ENCODE results near the gene DGKE.

DNA sequence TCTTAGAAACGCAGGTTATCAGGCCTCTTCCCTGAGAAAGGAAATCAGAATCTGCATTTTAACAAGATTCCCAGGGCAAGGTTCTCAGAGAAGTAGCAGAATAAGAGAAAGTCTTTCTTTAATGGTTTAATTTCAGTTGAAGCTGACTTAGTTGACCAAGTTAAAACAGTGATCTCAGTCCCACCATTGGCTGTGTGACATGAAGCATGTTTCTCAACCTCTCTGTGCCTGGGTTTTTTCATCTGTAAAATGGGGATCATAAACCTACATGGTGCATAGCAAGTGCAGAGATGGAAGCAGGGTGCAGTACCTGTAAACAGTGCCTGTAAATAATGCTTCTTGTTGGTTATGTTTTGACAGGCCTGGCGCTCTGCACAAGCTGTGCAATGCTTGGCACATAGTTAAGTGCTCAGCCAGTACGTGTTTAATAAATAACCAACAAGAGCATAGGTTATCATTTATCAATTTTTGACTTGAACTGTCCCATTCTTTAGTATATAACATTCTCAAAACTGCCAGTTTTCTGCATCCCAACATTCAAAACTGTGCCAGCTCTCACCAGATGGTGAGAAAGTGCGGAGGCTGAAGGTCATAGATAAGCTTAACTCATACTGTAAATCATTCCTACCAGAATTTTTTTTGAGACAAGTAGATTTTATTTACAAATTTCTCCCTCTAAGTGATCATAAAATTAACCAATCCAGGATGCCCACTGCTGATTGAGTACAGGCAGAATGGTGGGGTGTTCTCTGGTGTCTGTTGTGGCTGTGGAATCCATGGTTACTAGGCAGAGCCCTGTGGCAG lies 7.1 kb upstream of the DGKE start:
- no peak for TF ChIP-seq EZH2phosphoT487 (IDR thresholded peaks at IDR 0.05; ENCODE audit: borderline replicate concordance)
- TF ChIP-seq CTCF (conservative IDR thresholded peaks at IDR 0.05; ENCODE audit: low read length) = no peak

All from Loucy (cell line).